GM13977 (cell line): Measurements from ENCODE around the gene GPR180.

Experiments used
- DNase-seq: peaks from one replicate; pipeline ENCODE4 v3.0.0; 2012; ENCODE audit warnings: low spot score
- in situ Hi-C: fragments of 300-500 bp; cut with MboI; formaldehyde crosslinking; loops from one replicate; pipeline ENCODE4 v1.12.0; 2022; ENCODE audit warnings: low sequenced_read_pairs, low pct_unique_long_range_greater_than_20kb, mixed read lengths, inconsistent platforms; ENCODE audit not compliant: unreplicated experiment
- TF ChIP-seq, protein P1 (sequence below): IDR thresholded peaks from 2 replicates; pipeline ENCODE4 v1.5.1; 2012; ENCODE audit warnings: mild to moderate bottlenecking, control low read depth; ENCODE audit not compliant: insufficient read depth; ENCODE audit errors: extremely low read depth, missing control alignments

GPR180 gene

DNA sequence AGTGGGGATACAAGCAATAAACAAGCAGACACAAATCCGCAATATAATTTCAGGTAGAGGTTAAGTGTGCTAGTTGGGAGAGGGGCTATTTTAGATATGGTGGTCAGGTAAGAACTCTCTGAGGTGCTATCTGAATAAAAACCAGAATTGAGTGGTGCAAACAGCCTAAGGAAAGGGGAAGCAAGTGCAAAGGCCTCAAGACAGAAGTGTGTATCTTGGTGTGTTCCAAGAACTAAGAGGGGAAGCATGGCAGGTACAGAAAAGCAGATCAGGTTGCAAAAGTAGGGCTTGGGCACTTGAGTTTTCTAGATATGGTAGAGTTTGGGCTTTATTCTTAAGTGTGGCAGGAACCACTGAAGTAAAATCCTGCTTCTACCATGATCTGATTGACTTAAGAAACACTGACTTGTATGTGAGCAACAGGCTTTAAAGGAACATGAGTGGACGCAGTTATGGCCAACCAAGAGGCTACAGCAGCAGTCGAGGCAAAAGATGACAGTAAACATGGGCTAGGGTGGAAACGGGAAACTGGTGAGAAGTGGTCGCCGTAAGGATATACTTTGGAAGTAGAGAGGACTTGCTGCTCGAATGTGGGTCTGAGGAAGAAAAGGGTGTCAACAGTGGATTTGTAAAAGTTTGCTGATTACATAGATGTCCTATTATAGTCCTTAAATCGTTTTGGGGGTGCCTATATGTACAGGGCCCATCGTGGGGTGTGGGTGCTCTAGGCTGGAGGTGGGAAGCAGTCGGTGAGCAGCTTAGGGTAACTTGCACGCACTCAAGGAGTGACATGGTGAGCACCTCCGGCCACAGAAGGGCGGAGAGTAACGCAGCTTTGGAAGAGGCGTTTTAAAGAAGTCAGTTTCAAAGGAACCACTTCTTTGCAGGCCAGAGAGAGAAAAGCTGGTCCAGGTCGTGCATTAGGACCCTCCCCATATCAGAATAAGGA lies 6.4 kb upstream of the GPR180 start:
- in situ Hi-C loops = no loop called here
- TF ChIP-seq, protein P1, sequence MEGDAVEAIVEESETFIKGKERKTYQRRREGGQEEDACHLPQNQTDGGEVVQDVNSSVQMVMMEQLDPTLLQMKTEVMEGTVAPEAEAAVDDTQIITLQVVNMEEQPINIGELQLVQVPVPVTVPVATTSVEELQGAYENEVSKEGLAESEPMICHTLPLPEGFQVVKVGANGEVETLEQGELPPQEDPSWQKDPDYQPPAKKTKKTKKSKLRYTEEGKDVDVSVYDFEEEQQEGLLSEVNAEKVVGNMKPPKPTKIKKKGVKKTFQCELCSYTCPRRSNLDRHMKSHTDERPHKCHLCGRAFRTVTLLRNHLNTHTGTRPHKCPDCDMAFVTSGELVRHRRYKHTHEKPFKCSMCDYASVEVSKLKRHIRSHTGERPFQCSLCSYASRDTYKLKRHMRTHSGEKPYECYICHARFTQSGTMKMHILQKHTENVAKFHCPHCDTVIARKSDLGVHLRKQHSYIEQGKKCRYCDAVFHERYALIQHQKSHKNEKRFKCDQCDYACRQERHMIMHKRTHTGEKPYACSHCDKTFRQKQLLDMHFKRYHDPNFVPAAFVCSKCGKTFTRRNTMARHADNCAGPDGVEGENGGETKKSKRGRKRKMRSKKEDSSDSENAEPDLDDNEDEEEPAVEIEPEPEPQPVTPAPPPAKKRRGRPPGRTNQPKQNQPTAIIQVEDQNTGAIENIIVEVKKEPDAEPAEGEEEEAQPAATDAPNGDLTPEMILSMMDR = no peak
- DNase-seq = peak; percentile 21

DNA sequence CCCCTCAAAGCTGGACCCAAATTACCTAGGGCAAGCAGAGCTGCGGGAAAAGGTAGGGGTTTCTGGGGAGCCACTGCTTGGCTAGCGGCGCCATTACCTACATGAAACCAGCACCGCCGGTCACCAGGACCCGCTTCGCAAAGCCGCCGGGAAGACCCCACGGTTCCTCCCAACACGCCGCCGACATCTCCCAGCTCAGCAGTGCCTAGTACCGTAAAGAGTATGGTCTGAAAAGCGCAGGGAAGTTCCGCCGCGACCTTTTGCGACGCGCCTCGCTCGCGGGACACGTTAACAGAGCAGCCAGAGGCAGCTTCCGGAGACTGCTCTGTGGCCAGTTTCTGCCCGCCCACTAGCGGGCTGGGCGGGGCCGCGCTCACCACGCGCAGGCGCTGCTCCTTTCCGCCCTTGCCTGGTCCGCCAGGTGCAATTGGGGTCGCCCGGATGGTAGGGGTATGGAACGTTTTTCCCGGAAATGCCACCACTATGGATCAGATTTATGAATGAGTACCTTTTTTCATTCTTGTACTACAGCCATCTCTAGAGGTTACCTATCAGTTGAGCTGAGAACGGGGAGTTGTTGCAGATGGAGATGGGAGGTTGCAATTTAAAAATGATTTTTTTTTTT lies 5.6 kb upstream of the GPR180 start, which contains the start of gene TGDS:
Gene TGDS (minus strand): TSS at position 203 of the 625 bp plus-strand sequence. CDS start 16 bp downstream, at position 187.
- in situ Hi-C loops = no loop called here
- peak; percentile 89 for DNase-seq
- TF ChIP-seq, protein P1 = no peak

DNA sequence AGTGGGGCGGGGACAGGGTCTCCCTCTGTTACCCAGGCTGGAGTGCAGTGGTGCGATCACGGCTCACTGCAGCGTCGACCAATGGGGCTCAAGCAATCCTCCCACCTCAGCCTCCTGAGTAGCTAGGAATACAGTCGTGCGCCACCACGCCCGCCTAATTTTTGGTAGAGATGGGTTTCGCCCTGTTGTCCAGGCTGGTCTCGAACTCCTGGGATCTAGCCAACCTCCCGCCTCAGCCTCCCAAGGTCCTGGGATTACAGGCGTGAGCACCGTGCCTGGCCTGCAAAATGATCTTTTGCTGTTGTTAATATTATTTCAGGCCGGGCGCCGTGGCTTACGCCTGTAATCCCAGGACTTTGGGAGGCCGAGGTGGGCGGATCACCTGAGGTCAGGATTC lies 5.1 kb upstream of the GPR180 start:
- in situ Hi-C loops = no loop called here
- TF ChIP-seq, protein P1 = no peak
- DNase-seq = no peak

DNA sequence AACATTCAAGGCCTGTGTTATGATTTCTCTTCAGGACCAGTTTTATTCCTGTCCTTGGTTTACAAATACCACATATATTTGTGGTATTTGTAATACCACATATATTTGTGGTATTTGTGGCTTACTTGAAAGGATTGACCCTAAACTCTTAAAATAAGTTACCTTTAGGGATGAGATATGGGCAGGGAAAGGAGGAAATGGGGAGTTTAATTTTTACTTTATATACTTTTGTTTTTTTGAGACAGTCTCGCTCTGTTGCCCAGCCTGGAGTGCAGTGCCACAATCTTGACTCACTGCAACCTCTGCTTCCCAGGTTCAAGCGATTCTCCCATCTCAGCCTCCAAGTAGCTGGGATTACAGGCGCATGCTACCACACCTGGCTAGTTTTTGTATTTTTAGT lies 3.4 kb upstream of the GPR180 start:
- DNase-seq = no peak
- TF ChIP-seq, protein P1 = no peak
- in situ Hi-C loops = no loop called here

DNA sequence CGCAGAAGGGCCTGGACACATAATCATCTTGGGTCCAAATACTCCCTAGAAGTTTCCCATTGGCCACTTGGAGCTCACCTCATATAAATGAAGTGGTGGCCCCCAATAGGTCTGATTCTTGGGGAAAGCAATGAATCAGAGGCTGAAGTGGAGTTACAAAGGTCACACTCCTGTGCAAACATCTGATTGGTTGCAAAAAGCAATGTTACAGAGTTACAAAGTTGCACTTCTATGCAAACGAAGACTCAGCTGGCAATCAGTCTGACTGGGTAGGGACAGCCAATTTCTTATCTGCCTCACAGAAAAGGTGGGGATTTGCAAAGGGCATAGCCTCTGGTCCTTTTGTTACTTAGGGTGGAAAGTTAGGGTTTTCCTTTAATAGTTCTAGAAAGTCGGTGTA lies 1.8 kb upstream of the GPR180 start:
- TF ChIP-seq, protein P1 = no peak
- in situ Hi-C loops = no loop called here

DNA sequence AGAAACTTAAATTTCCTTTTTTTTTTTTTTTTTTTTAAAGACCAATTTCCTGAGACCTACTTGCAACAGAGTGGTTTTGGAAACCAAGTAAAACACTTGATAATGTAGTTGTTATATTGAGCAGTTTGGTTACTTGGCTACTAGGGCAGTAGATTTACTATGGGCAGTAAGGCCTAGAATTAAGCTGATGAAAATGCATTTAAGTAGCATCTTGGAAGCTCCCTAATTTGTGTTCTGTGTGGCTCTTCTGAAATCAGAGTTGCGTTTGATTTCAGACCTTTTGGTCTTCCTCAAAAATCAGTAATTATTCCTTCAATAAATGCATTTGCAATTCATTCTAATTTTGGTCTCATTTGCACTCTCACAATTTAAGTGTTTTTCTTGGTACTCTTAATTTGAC lies 810 bp downstream of the GPR180 start:
- DNase-seq = no peak
- in situ Hi-C loops = no loop called here
- TF ChIP-seq, protein P1 = no peak

More for the DNA sequence above, 1.8 kb upstream of the GPR180 start:
- DNase-seq = no peak
